ENCODE measurements around the gene PRKN.

PRKN gene

DNA sequence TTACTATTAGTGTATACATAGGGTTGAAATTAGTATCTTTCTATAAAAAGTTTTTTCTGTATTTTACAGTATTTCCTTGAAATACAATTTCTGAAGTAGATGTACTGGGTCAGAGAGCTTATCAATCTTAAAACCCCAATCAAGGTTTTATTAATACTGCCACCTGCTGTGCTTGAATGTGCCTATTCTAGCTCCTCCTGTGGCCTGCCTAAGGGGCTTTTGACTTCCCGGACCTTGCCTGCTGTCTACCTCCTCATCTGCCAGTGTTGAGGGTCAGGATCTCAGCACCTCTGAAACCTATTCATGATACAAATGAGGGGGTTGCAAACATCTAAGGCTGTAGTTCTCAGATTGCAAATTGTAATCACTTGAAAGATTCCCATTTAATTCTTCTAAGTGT lies 9.4 kb upstream of the PRKN start:
- H3K4me1 ChIP-seq (ENCODE audit: control insufficient read depth, insufficient read depth, low read length), result no peaks in the 10 kb centered on the region
- ChIA-PET POLR2A (interaction anchor here (1.2 kb wide), 1 partner anchor 9 kb away, joined by 4 read pairs; the partner anchor contains the start of genes PACRG and PRKN), CTCF (interaction anchor here (0.6 kb wide), 1 partner anchor 612 kb away, joined by 3 read pairs; no protein-coding TSS in a partner anchor)
- no peaks in the 10 kb centered on the region for H3K36me3 ChIP-seq (ENCODE audit: control insufficient read depth in 2 of 2, insufficient read depth in 1 of 2, low read length in 2 of 2)
- no peaks in the 10 kb centered on the region for H3K9me3 ChIP-seq (ENCODE audit: control insufficient read depth, insufficient read depth, low read depth, low read length)
- no peak overlapping the region for H3K27ac ChIP-seq (ENCODE audit: extremely low read depth, low read depth, low read length)
- TF ChIP-seq GLIS1 (tag by site-specific recombination; IDR thresholded peaks at IDR 0.05) (no peak), HOXC10 (CRISPR knock-in tag; IDR thresholded peaks at IDR 0.05) (no peak), ZNF362 (tag by site-specific recombination; IDR thresholded peaks at IDR 0.05) (no peak)
- no peak overlapping the region for H3K4me3 ChIP-seq (ENCODE audit: low read depth, low read length)

DNA sequence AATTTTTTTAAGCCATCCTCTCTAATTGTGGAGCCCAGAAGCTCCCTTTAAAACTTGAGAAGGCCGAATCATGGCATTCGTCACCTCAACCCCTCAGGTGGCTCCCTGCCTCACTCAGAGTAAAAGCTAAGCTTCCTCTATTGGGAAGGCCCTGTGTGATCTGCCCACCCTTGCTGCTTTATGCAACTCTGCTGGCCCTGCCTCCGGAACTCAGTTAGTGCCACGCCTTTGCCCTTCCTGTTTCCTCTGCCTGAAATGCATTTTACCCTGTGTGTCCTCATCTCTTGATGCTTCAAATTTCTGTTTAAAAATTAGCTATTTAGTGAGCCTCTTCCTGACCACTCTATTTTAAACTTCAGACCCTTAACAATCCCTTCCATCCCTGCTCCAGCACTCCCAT lies 5.9 kb upstream of the PRKN start:
- no peaks in the 10 kb centered on the region for H3K36me3 ChIP-seq (ENCODE audit: control insufficient read depth in 2 of 2, insufficient read depth in 1 of 2, low read length in 2 of 2)
- no peak overlapping the region for H3K27ac ChIP-seq (ENCODE audit: extremely low read depth, low read depth, low read length)
- TF ChIP-seq ZBTB1 (tag by site-specific recombination; IDR thresholded peaks at IDR 0.05), result no peak
- TF ChIP-seq ZNF366 (tag by site-specific recombination; conservative IDR thresholded peaks at IDR 0.05), result no peak
- TF ChIP-seq PRDM10 (tag by site-specific recombination; IDR thresholded peaks at IDR 0.05), result no peak
- TF ChIP-seq ZBTB17 (tag by site-specific recombination; IDR thresholded peaks at IDR 0.05), result no peak
- no peak for TF ChIP-seq ZSCAN18 (tag by site-specific recombination; IDR thresholded peaks at IDR 0.05)
- TF ChIP-seq YY1 (tag by site-specific recombination; IDR thresholded peaks at IDR 0.05), result no peak
- H3K4me1 ChIP-seq (ENCODE audit: control insufficient read depth, insufficient read depth, low read length), result no peaks in the 10 kb centered on the region
- no peak overlapping the region for H3K4me3 ChIP-seq (ENCODE audit: low read depth, low read length)
- CTCF ChIA-PET, result no interaction called here
- POLR2A ChIA-PET, result no interaction called here
- no peaks in the 10 kb centered on the region for H3K9me3 ChIP-seq (ENCODE audit: control insufficient read depth, insufficient read depth, low read depth, low read length)

GRCh38 chr6:162730502-162730901 lies 2.9 kb upstream of the PRKN start:
- H3K36me3 ChIP-seq (ENCODE audit: control insufficient read depth in 2 of 2, insufficient read depth in 1 of 2, low read length in 2 of 2), result no peaks in the 10 kb centered on the region
- H3K4me3 ChIP-seq (ENCODE audit: low read depth, low read length), result no peak overlapping the region
- ChIA-PET POLR2A (no interaction called here), CTCF (no interaction called here)
- 0 out of 2 replicates have a peak, but pooled peaks cover 3% of the 10 kb centered on the region for H3K4me1 ChIP-seq (ENCODE audit: control insufficient read depth, insufficient read depth, low read length)
- TF ChIP-seq ZNF19 (tag by site-specific recombination; IDR thresholded peaks at IDR 0.05; ENCODE audit: low read depth) (no peak), SETDB1 (IDR thresholded peaks at IDR 0.05; ENCODE audit: insufficient read length, low read length) (peak; percentile 69), ZNF629 (tag by site-specific recombination; IDR thresholded peaks at IDR 0.05) (no peak), ZNF580 (tag by site-specific recombination; IDR thresholded peaks at IDR 0.05) (no peak)
- no peaks in the 10 kb centered on the region for H3K9me3 ChIP-seq (ENCODE audit: control insufficient read depth, insufficient read depth, low read depth, low read length)
- H3K27ac ChIP-seq (ENCODE audit: extremely low read depth, low read depth, low read length), result no peak overlapping the region
